Body of pancreas (tissue), 4 donors: ENCODE results near the gene DBX1.

Experiments used
- CTCF ChIP-seq, 7 experiments: fragments of 450-650 bp in 4 of 7; fragments of 200-600 bp in 3 of 7; sonication (generic) in 3 of 7; IDR thresholded peaks; one replicate each; pipeline ENCODE4 v1.5.1; 2016 to 2019; ENCODE audit warnings: antibody characterized with exemption in 7 of 7
- POLR2A ChIP-seq, 3 donors: fragments of 450-650 bp; IDR thresholded peaks; one replicate each; pipeline ENCODE4 v1.6.1; 2016; ENCODE audit warnings: antibody characterized with exemption in 3 of 3, mild to moderate bottlenecking in 2 of 3

GRCh38 chr11:20113149-20113438 is 47.2 kb downstream of the DBX1 start:
- TF ChIP-seq CTCF (IDR thresholded peaks at IDR 0.05) (no peak), POLR2A (IDR thresholded peaks at IDR 0.05) (no peak)
